IMR-90 (cell line): ENCODE data around the gene UBE2C. TPM values are rescaled to one million over a fixed set of nuclear protein-coding genes. Genes with fewer than 3 reads are reported as not detected.
"Not testable (repeated sequence)": the region's sequence is repeated elsewhere in the genome, so short reads cannot be mapped to it uniquely, and the experiment has no call there.

ENCODE experiments used
- ATAC-seq: fragments of 200-7000 bp; cut with Tn5 transposase; 2 replicates; pipeline ENCODE4 v1.9.1; 2020; ENCODE audit warnings: low read depth, mild to moderate bottlenecking, moderate library complexity
- BruUV-seq: library from RNA; stranded (reverse); fragments of 400-500 nt; replicated peaks from 2 replicates; lab custom pipeline; 2021; lab: Mats Ljungman, UMichigan
- CTCF ChIA-PET: fragments of 300-600 bp; formaldehyde crosslinking; extraction: SDS; loops from one replicate; lab custom pipeline; 2021; ENCODE audit warnings: antibody characterized with exemption; lab: Yijun Ruan, JAX
- POLR2A ChIA-PET: fragments of 300-600 bp; sonication (Branson Sonifier 250); formaldehyde crosslinking; loops from one replicate; lab custom pipeline; 2022; ENCODE audit warnings: antibody characterized with exemption; ENCODE audit not compliant: unreplicated experiment; lab: Charles Lee
- DNase-seq: peaks from one replicate; pipeline ENCODE4 v3.0.0; 2013
- H2AFZ ChIP-seq: replicated peaks from 2 replicates; pipeline ENCODE3; 2013; ENCODE audit warnings: low read length, mild to moderate bottlenecking; ENCODE audit not compliant: poor library complexity
- H2AK5ac ChIP-seq: 2 replicates; pipeline ENCODE4 v1.6.1; 2013; ENCODE audit warnings: low read depth, low read length, inconsistent platforms
- H2AK9ac ChIP-seq: replicated peaks from 2 replicates; pipeline ENCODE3; 2013; ENCODE audit warnings: mild to moderate bottlenecking, low read depth, low read length, moderate library complexity; ENCODE audit not compliant: poor library complexity
- H2BK120ac ChIP-seq: 2 replicates; pipeline ENCODE4 v1.6.1; 2013; ENCODE audit warnings: low read depth, low read length, inconsistent platforms
- H2BK15ac ChIP-seq: 3 replicates; pipeline ENCODE4 v1.6.1; 2013; ENCODE audit warnings: low read depth, low read length, inconsistent platforms
- H2BK20ac ChIP-seq: 2 replicates; pipeline ENCODE4 v1.6.1; 2013; ENCODE audit warnings: low read depth, mild to moderate bottlenecking, inconsistent platforms, low read length, moderate library complexity
- H2BK5ac ChIP-seq: 2 replicates; pipeline ENCODE4 v1.6.1; 2013; ENCODE audit warnings: mild to moderate bottlenecking, low read depth, low read length, inconsistent platforms; ENCODE audit not compliant: poor library complexity, severe bottlenecking
- H3K14ac ChIP-seq: replicated peaks from 2 replicates; pipeline ENCODE4 v1.6.1; 2013; ENCODE audit warnings: low read depth, low read length, inconsistent platforms
- H3K18ac ChIP-seq: 2 replicates; pipeline ENCODE4 v1.6.1; 2013; ENCODE audit warnings: low read depth, low read length, control low read depth
- H3K23ac ChIP-seq: 2 replicates; pipeline ENCODE4 v1.6.1; 2013; ENCODE audit warnings: low read depth, low read length, inconsistent platforms
- H3K27ac ChIP-seq: 2 replicates; pipeline ENCODE4 v1.5.1; 2013; ENCODE audit warnings: mild to moderate bottlenecking, control low read depth, low read length; ENCODE audit not compliant: insufficient read depth
- H3K27me3 ChIP-seq: 2 replicates; pipeline ENCODE4 v1.6.1; 2013; ENCODE audit warnings: low read length; ENCODE audit not compliant: control insufficient read depth, insufficient read depth
- H3K36me3 ChIP-seq: 2 replicates; pipeline ENCODE4 v1.6.1; 2013; ENCODE audit warnings: low read length, mixed read lengths; ENCODE audit not compliant: control insufficient read depth, insufficient read depth
- H3K4ac ChIP-seq: 2 replicates; pipeline ENCODE4 v1.6.1; 2013; ENCODE audit warnings: low read depth, low read length, inconsistent platforms
- H3K4me1 ChIP-seq: 2 replicates; pipeline ENCODE4 v1.6.1; 2013; ENCODE audit warnings: low read length, mixed read lengths; ENCODE audit not compliant: control insufficient read depth, insufficient read depth
- H3K4me2 ChIP-seq: 2 replicates; pipeline ENCODE4 v1.6.1; 2013; ENCODE audit warnings: low read depth, mild to moderate bottlenecking, control low read depth, low read length, moderate library complexity
- H3K4me3 ChIP-seq: 2 replicates; pipeline ENCODE4 v1.5.1; 2013; ENCODE audit warnings: low read depth, mild to moderate bottlenecking, control low read depth, low read length, moderate library complexity; ENCODE audit not compliant: insufficient read depth
- H3K56ac ChIP-seq: 2 replicates; pipeline ENCODE4 v1.6.1; 2013; ENCODE audit warnings: low read length, inconsistent platforms; ENCODE audit not compliant: insufficient read depth; ENCODE audit errors: extremely low read depth
- H3K79me1 ChIP-seq, 2 experiments: 2 replicates each; pipeline ENCODE4 v1.6.1; 2013; ENCODE audit warnings: low read length in 2 of 2, inconsistent platforms in 1 of 2, low read depth in 1 of 2
- H3K9ac ChIP-seq: 2 replicates; pipeline ENCODE4 v1.6.1; 2013; ENCODE audit warnings: low read depth, low read length, control low read depth
- H3K9me1 ChIP-seq: 2 replicates; pipeline ENCODE4 v1.6.1; 2013; ENCODE audit warnings: low read length, inconsistent platforms; ENCODE audit not compliant: insufficient read depth
- H3K9me3 ChIP-seq: 2 replicates; pipeline ENCODE4 v1.6.1; 2013; ENCODE audit warnings: low read length; ENCODE audit not compliant: control insufficient read depth, insufficient read depth
- H4K20me1 ChIP-seq: 2 replicates; pipeline ENCODE4 v1.6.1; 2013; ENCODE audit warnings: low read length, inconsistent platforms; ENCODE audit not compliant: insufficient read depth
- H4K5ac ChIP-seq: 2 replicates; pipeline ENCODE4 v1.6.1; 2013; ENCODE audit warnings: mild to moderate bottlenecking, low read depth, low read length, control low read depth
- H4K8ac ChIP-seq, 2 experiments: 2 replicates each; pipeline ENCODE4 v1.6.1; 2013; ENCODE audit warnings: low read depth in 2 of 2, low read length in 2 of 2, control low read depth in 1 of 2, inconsistent platforms in 1 of 2
- H4K91ac ChIP-seq: 2 replicates; pipeline ENCODE4 v1.6.1; 2013; ENCODE audit warnings: low read depth, low read length, inconsistent platforms; ENCODE audit not compliant: insufficient read depth
- WGBS, 2 experiments: methylation state at CpG; one replicate each; pipeline versions ENCODE4 v1.1.5 to v1.1.7; 2013; ENCODE audit warnings: missing lambda C conversion rate in 2 of 2; ENCODE audit not compliant: insufficient read length in 1 of 2; ENCODE audit errors: extremely low coverage in 2 of 2; 5-methylcytosine and 5-hydroxymethylcytosine counted together
- dilution Hi-C: fragments of 300-500 bp; cut with HindIII; formaldehyde crosslinking; loops from one replicate; pipeline ENCODE4 v1.14.3; 2018; ENCODE audit warnings: low sequenced_read_pairs; ENCODE audit not compliant: unreplicated experiment
- in situ Hi-C: fragments of 300-500 bp; cut with MboI; formaldehyde crosslinking; loops from 3 replicates; pipeline ENCODE4 v1.14.3; 2019; ENCODE audit warnings: low sequenced_read_pairs, inconsistent platforms, mixed read lengths
- intact Hi-C: fragments of 100-400 bp; cut with micrococcal nuclease; formaldehyde crosslinking; loops from 2 replicates; pipeline ENCODE4 v1.10.0; 2022
- polyA plus RNA-seq, 3 experiments: library from polyadenylated mRNA; depleted of rRNA; stranded (reverse); fragments of >200 nt; gene quantifications; 2 replicates each; pipeline ENCODE4 v1.2.3, GENCODE V29; 2012; ENCODE audit warnings: low replicate concordance in 1 of 3
- total RNA-seq: library from RNA; depleted of rRNA; stranded (reverse); fragments of >200 nt; gene quantifications from 2 replicates; pipeline ENCODE4 v1.2.3, GENCODE V29; 2012

Gene UBE2C
- total and polyA plus RNA-seq, 2 of the 4 experiments (the other 2 are of a cell fraction): 43.4 to 120 TPM

- H3K4me1 ChIP-seq: peaks cover 17% of the 10 kb centered on the region
- H3K9me3 ChIP-seq, H4K5ac ChIP-seq, H3K36me3 ChIP-seq, POLR2A ChIA-PET, H3K4me2 ChIP-seq, CTCF ChIA-PET, H4K91ac ChIP-seq, H4K20me1 ChIP-seq, H2BK5ac ChIP-seq, BruUV-seq, DNase-seq, H2BK120ac ChIP-seq, H3K9ac ChIP-seq, H3K79me1 ChIP-seq, in situ Hi-C loops, H3K56ac ChIP-seq, ATAC-seq, H2AK5ac ChIP-seq, H3K4me3 ChIP-seq, H2AFZ ChIP-seq, H3K18ac ChIP-seq, H3K23ac ChIP-seq, H3K27ac ChIP-seq, H3K9me1 ChIP-seq, H2BK15ac ChIP-seq, H4K8ac ChIP-seq, H3K4ac ChIP-seq, H2AK9ac ChIP-seq, H2BK20ac ChIP-seq, dilution Hi-C loops, H3K14ac ChIP-seq, H3K27me3 ChIP-seq: not testable (repeated sequence)
- no CpG with 5 or more reads among the region's 4 CpGs for WGBS, 2 experiments
- intact Hi-C loops: loop anchor here (10.0 kb wide), 1 partner anchor 105 kb away; the partner anchor contains the start of gene PCIF1
Observed at GRCh38 chr20:45829673-45830106, 17.2 kb downstream of the UBE2C start.
